Transverse colon (tissue), 4 donors: Measurements from ENCODE around the gene PIGT. TPM values are rescaled to one million over a fixed set of nuclear protein-coding genes. Genes with fewer than 3 reads are reported as not detected.

Experiments used
- DNase-seq: peaks from one replicate; pipeline ENCODE4 v3.0.0-alpha.2; 2019
- H3K27ac ChIP-seq, 4 donors: fragments of 200-600 bp; sonication (generic); 2 replicates each; pipeline ENCODE4 v1.5.1; 2016 to 2018; ENCODE audit warnings: inconsistent platforms in 4 of 4
- H3K27me3 ChIP-seq: fragments of 200-600 bp; sonication (generic); 2 replicates; pipeline ENCODE4 v1.5.1; 2017; ENCODE audit warnings: inconsistent platforms
- H3K36me3 ChIP-seq, 4 donors: fragments of 200-600 bp; sonication (generic); 2 replicates each; pipeline ENCODE4 v1.5.1; 2017 to 2019; ENCODE audit warnings: inconsistent platforms in 4 of 4
- H3K4me1 ChIP-seq, 4 donors: fragments of 200-600 bp; sonication (generic); 2 replicates each; pipeline ENCODE4 v1.5.1; 2017 to 2020; ENCODE audit warnings: inconsistent platforms in 4 of 4
- H3K4me3 ChIP-seq, 4 donors: fragments of 200-600 bp; sonication (generic); 1 replicate in 1 of 4; 2 replicates in 3 of 4; pipeline versions ENCODE4 v1.5.1 to v1.6.1; 2017 to 2019; ENCODE audit warnings: inconsistent platforms in 4 of 4
- H3K9me3 ChIP-seq, 2 donors: fragments of 200-600 bp; sonication (generic); 2 replicates each; pipeline ENCODE4 v1.5.1; 2017 to 2019; ENCODE audit warnings: inconsistent platforms in 2 of 2
- CTCF ChIP-seq, 5 experiments: fragments of 200-600 bp in 3 of 5; fragments of 450-650 bp in 2 of 5; sonication (generic) in 3 of 5; IDR thresholded peaks; 1 replicate in 2 of 5; 2 replicates in 3 of 5; pipeline ENCODE4 v1.5.1; 2016 to 2017; ENCODE audit warnings: antibody characterized with exemption in 5 of 5, inconsistent platforms in 3 of 5, mild to moderate bottlenecking in 2 of 5, moderate library complexity in 1 of 5
- EP300 ChIP-seq: sonication (generic); formaldehyde crosslinking; IDR thresholded peaks from one replicate; pipeline ENCODE4 v1.6.1; 2017; ENCODE audit warnings: antibody characterized with exemption, low read depth
- POLR2A ChIP-seq: fragments of 450-650 bp; IDR thresholded peaks from one replicate; pipeline ENCODE4 v1.6.1; 2016; ENCODE audit warnings: antibody characterized with exemption, mild to moderate bottlenecking, moderate library complexity
- POLR2AphosphoS5 ChIP-seq, 3 donors: sonication (generic); formaldehyde crosslinking; IDR thresholded peaks; one replicate each; pipeline ENCODE4 v1.6.1; 2016; ENCODE audit warnings: antibody characterized with exemption in 3 of 3
- WGBS, 2 donors: methylation state at CpG; one replicate each; pipeline ENCODE4 v1.1.5; 2018; ENCODE audit warnings: low coverage in 1 of 2; 5-methylcytosine and 5-hydroxymethylcytosine counted together
- in situ Hi-C, 4 donors: fragments of 200-750 bp; cut with MboI; loops; one replicate each; pipeline versions ENCODE4 v1.15.0 to v1.15.1; 2017; ENCODE audit warnings: low sequenced_read_pairs in 3 of 4, low pct_ligation_motif_present in 1 of 4, low pct_unique_long_range_greater_than_20kb in 1 of 4
- intact Hi-C: fragments of 100-400 bp; cut with DNase I; formaldehyde crosslinking; loops from one replicate; pipeline ENCODE4 v1.15.1; 2023; ENCODE audit warnings: low total_unique reads
- total RNA-seq, 4 donors: library from RNA; depleted of rRNA; stranded (reverse); fragments of >200 nt; gene quantifications; one replicate each; pipeline ENCODE4 v1.1.0, GENCODE V29; 2016

The PIGT gene
- total RNA-seq, 4 donors from 2014 or later, result 88.3 to 321 (median 108) TPM

- Histone ChIP-seq H3K4me3 (no peak overlapping the region), H3K36me3 (peaks cover 2 to 52% (median 23%) of the 10 kb centered on the region in 4 donors), H3K27me3 (no peaks in the 10 kb centered on the region), H3K4me1 (peaks cover 10 to 30% (median 15%) of the 10 kb centered on the region in 4 donors), H3K9me3 (no peaks in the 10 kb centered on the region), H3K27ac (no peak overlapping the region)
- intact Hi-C loops, result no loop called here
- TF ChIP-seq EP300 (no peak), POLR2AphosphoS5 (IDR thresholded peaks at IDR 0.05) (no peak), CTCF (IDR thresholded peaks at IDR 0.05) (no peak), POLR2A (no peak)
- no peak for DNase-seq
- WGBS, 2 donors, result 96% methylated on average over 2 of the region's 2 CpGs; no CpG with 5 or more reads in 1 of the 2 donors
- in situ Hi-C loops, result no loop called here
Observed at GRCh38 chr20:45423700-45424099, 7.8 kb downstream of the PIGT start.

- in situ Hi-C loops, result loop anchor here in 1 of 4 donors (25.0 kb wide), 1 partner anchor 113 kb away; the partner anchor contains the start of genes MATN4 and RBPJL
Observed at GRCh38 chr20:45425561-45425960, 9.6 kb downstream of the PIGT start.

GRCh38 chr20:45426320-45427016, 10.5 kb downstream of the PIGT start:
- no peak for TF ChIP-seq POLR2A
- no peak for TF ChIP-seq POLR2AphosphoS5 (IDR thresholded peaks at IDR 0.05)
- no peak for TF ChIP-seq EP300
- TF ChIP-seq CTCF (IDR thresholded peaks at IDR 0.05), result no peak
- in situ Hi-C loops (loop anchor here in 1 of 4 donors (25.0 kb wide), 1 partner anchor 114 kb away; the partner anchor contains the start of genes MATN4 and RBPJL), intact Hi-C loops (no loop called here)
- H3K36me3 ChIP-seq, result peaks cover 0 to 37% (median 15%) of the 10 kb centered on the region in 4 donors
- 82 to 86% methylated on average over 4 to 5 of the region's 5 CpGs for WGBS, 2 donors
- no peak overlapping the region for H3K4me3 ChIP-seq
- peak overlapping the region; percentile 8 to 71 (median 51) for H3K27ac ChIP-seq
- H3K4me1 ChIP-seq, result peaks cover 0 to 12% (median 4%) of the 10 kb centered on the region in 4 donors
- no peak for DNase-seq
- no peaks in the 10 kb centered on the region for H3K9me3 ChIP-seq
- no peaks in the 10 kb centered on the region for H3K27me3 ChIP-seq

More at GRCh38 chr20:45425561-45425960, 9.6 kb downstream of the PIGT start:
- intact Hi-C loops, result no loop called here
- WGBS, 2 donors, result 96 to 100% methylated on average over 4 to 16 of the region's 17 CpGs
- H3K36me3 ChIP-seq, result peaks cover 2 to 47% (median 20%) of the 10 kb centered on the region in 4 donors
- H3K9me3 ChIP-seq, result no peaks in the 10 kb centered on the region
- peaks cover 0 to 13% (median 4%) of the 10 kb centered on the region in 4 donors for H3K4me1 ChIP-seq
- no peak for TF ChIP-seq POLR2A
- no peak for TF ChIP-seq POLR2AphosphoS5 (IDR thresholded peaks at IDR 0.05)
- TF ChIP-seq EP300, result no peak
- no peak for TF ChIP-seq CTCF (IDR thresholded peaks at IDR 0.05)
- H3K4me3 ChIP-seq, result no peak overlapping the region
- no peak overlapping the region for H3K27ac ChIP-seq
- H3K27me3 ChIP-seq, result no peaks in the 10 kb centered on the region
- DNase-seq, result no peak

GRCh38 chr20:45427236-45428149, 11.6 kb downstream of the PIGT start:
- H3K36me3 ChIP-seq, result peaks cover 0 to 27% (median 10%) of the 10 kb centered on the region in 4 donors
- in situ Hi-C loops, result loop anchor here in 1 of 4 donors (25.0 kb wide), 1 partner anchor 115 kb away; the partner anchor contains the start of genes MATN4 and RBPJL
- no peaks in the 10 kb centered on the region for H3K9me3 ChIP-seq
- intact Hi-C loops, result no loop called here
- no peaks in the 10 kb centered on the region for H3K27me3 ChIP-seq
- TF ChIP-seq POLR2AphosphoS5 (IDR thresholded peaks at IDR 0.05) (peak in 2 of 3 donors; percentile 31 to 53), POLR2A (no peak), EP300 (no peak), CTCF (IDR thresholded peaks at IDR 0.05) (peak in 2 of 5 experiments; percentile 30 to 47)
- H3K4me3 ChIP-seq, result no peak overlapping the region
- WGBS, 2 donors, result 82 to 95% methylated on average over 3 to 14 of the region's 14 CpGs
- H3K4me1 ChIP-seq, result peaks cover 0 to 12% (median 4%) of the 10 kb centered on the region in 4 donors
- peak; percentile 58 for DNase-seq
- H3K27ac ChIP-seq, result peak overlapping the region in 3 of 4 donors; percentile 36 to 71 (median 66)
